Midbrain (tissue), 1 donor: ENCODE measurements around the gene TCTA.
A peak's percentile ranks its signal among the peaks of the same experiment; 100 is the strongest.

Experiments
- DNase-seq: peaks from one replicate; lab custom pipeline; 2025; lab: John Stamatoyannopoulos, UW

Gene TCTA

GRCh38 chr3:49460956-49461355, 48.7 kb downstream of the TCTA start:
- no peak for DNase-seq

- DNase-seq, result no peak
Observed at GRCh38 chr3:49461443-49462171, 49.4 kb downstream of the TCTA start.

- DNase-seq, result no peak
Observed at GRCh38 chr3:49462222-49462621, 50.0 kb downstream of the TCTA start.

- DNase-seq, result peak; percentile 19
Observed at GRCh38 chr3:49465270-49466034, 53.2 kb downstream of the TCTA start.
